GM18867 (cell line): ENCODE data around the gene CWC15.
"Not testable (repeated sequence)": the region's sequence is repeated elsewhere in the genome, so short reads cannot be mapped to it uniquely, and the experiment has no call there.

Source experiments
- ATAC-seq: cut with Tn5 transposase; IDR thresholded peaks from one replicate; pipeline ENCODE4 v1.9.1; 2021; ENCODE audit warnings: mild to moderate bottlenecking, moderate library complexity; ENCODE audit not compliant: unreplicated experiment

CWC15 gene

GRCh38 chr11:94973099-94973968 is at the start of gene CWC15, which contains the start of gene KDM4D:
Gene CWC15, minus strand, starts transcription at chr11:94973556. Its CDS starts 1,371 bp downstream, at chr11:94972185.
Gene KDM4D, plus strand, starts transcription at chr11:94973709. Its CDS starts 23,664 bp downstream, at chr11:94997373.
- peak; percentile 100 for ATAC-seq

GRCh38 chr11:95021468-95021867 is 48.1 kb upstream of the CWC15 start:
- ATAC-seq = not testable (repeated sequence)

- ATAC-seq = no peak
These were observed 42.8 kb upstream of the CWC15 start for GRCh38 chr11:95016139-95016538.

- no peak for ATAC-seq
These were observed 40.9 kb upstream of the CWC15 start for GRCh38 chr11:95014184-95014821.

GRCh38 chr11:95011376-95011775 is 38.0 kb upstream of the CWC15 start:
- no peak for ATAC-seq

GRCh38 chr11:95005642-95006041 is 32.3 kb upstream of the CWC15 start:
- ATAC-seq = no peak

- no peak for ATAC-seq
These were observed 30.4 kb upstream of the CWC15 start for GRCh38 chr11:95003716-95004115.

- no peak for ATAC-seq
These were observed 24.9 kb upstream of the CWC15 start for GRCh38 chr11:94998285-94998684.

GRCh38 chr11:94997437-94997836 is 24.1 kb upstream of the CWC15 start:
- no peak for ATAC-seq

GRCh38 chr11:94993400-94993943 is 20.1 kb upstream of the CWC15 start:
- no peak for ATAC-seq

- ATAC-seq = no peak
These were observed 15.4 kb upstream of the CWC15 start for GRCh38 chr11:94988748-94989147.

- no peak for ATAC-seq
These were observed 14.0 kb upstream of the CWC15 start for GRCh38 chr11:94987378-94987777.

GRCh38 chr11:94975599-94975998 is 2.2 kb upstream of the CWC15 start:
- ATAC-seq = no peak

- ATAC-seq = no peak
These were observed 822 bp upstream of the CWC15 start for GRCh38 chr11:94974178-94974577.

GRCh38 chr11:94972700-94973098 is 657 bp downstream of the CWC15 start:
- no peak for ATAC-seq

- no peak for ATAC-seq
These were observed 4.9 kb downstream of the CWC15 start for GRCh38 chr11:94968334-94968958.

GRCh38 chr11:94964934-94965333 is 8.4 kb downstream of the CWC15 start:
- no peak for ATAC-seq

- ATAC-seq = no peak
These were observed 12.1 kb downstream of the CWC15 start for GRCh38 chr11:94961255-94961654.

- no peak for ATAC-seq
These were observed 12.9 kb downstream of the CWC15 start for GRCh38 chr11:94960488-94960887.

- ATAC-seq = no peak
These were observed 14.2 kb downstream of the CWC15 start for GRCh38 chr11:94959179-94959578.

GRCh38 chr11:94958121-94958696 is 15.1 kb downstream of the CWC15 start:
- no peak for ATAC-seq
